GM19328 (cell line): ENCODE data around the gene MSH5.
"Not testable (repeated sequence)": the region's sequence is repeated elsewhere in the genome, so short reads cannot be mapped to it uniquely, and the experiment has no call there.

Experiments
- ATAC-seq: cut with Tn5 transposase; IDR thresholded peaks from one replicate; pipeline ENCODE4 v1.9.1; 2021; ENCODE audit warnings: mild to moderate bottlenecking, moderate library complexity; ENCODE audit not compliant: unreplicated experiment

Gene MSH5

GRCh38 chr6:31739639-31740396, at the start of gene MSH5:
TSS of gene MSH5 (plus strand) at chr6:31740005. CDS start at chr6:31740467, 462 bp downstream.
- ATAC-seq, result peak; percentile 78

GRCh38 chr6:31690231-31691077, 49.4 kb upstream of the MSH5 start:
- no peak for ATAC-seq

DNA sequence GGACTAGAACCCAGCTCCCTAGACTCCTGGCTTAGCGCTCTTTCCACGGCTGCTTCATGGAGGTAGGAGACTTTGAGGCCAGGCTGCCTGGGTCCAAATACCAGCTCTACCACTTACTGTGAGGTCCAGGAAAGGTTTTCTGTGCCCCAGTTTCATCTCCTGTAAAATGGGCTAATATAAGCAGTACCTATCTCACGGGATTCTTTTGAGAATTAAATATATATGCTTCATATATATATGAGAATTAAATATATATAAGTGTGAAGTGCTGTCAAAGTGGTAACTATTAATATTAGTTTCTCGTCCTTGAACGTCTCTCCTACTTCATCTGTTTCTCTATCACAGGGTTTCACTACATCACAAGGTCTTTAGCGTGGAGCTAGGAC, 48.7 kb upstream of the MSH5 start:
- no peak for ATAC-seq

GRCh38 chr6:31691564-31692108, 48.2 kb upstream of the MSH5 start:
- ATAC-seq, result no peak

GRCh38 chr6:31692353-31692752, 47.5 kb upstream of the MSH5 start:
- no peak for ATAC-seq

DNA sequence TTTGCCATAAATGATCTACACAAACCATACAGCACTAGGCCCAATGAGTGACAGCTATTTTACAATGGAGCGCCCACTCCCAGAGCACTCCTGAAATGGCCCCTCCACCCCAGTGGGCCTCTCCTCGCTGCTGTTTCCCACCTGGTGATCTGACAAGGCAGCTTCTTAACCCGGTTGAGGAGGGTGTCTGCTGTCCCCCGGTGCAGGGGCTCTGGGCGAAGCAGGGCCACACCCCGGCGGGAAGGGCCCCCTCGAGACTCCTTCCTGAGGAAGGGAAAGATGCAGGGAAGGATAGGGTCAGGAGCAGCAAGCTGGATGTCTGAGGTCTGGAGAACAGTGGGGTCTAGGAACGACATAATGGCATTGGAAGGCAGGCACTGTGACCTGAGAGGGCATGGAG, 46.9 kb upstream of the MSH5 start:
- ATAC-seq, result no peak

GRCh38 chr6:31693535-31693934, 46.3 kb upstream of the MSH5 start:
- ATAC-seq, result no peak

DNA sequence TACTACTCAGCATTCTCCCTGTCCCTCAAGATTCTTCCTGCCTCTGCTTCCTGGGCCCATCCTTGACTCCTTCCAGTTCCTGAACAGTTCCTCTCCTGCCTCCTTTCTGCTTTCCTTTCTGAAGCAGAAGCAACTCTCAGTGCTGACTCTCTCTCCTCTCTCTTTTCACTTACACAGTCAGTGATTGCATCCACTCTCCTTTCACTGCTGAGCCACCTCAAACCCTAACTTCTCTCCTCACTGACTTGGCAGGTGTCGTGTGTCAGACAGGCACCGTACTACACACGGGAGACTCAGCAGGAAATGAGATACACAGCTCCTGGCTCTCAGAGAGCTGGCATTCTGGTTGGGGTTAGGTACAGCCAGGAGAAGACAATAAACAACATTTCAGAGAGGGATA, 42.2 kb upstream of the MSH5 start:
- no peak for ATAC-seq

DNA sequence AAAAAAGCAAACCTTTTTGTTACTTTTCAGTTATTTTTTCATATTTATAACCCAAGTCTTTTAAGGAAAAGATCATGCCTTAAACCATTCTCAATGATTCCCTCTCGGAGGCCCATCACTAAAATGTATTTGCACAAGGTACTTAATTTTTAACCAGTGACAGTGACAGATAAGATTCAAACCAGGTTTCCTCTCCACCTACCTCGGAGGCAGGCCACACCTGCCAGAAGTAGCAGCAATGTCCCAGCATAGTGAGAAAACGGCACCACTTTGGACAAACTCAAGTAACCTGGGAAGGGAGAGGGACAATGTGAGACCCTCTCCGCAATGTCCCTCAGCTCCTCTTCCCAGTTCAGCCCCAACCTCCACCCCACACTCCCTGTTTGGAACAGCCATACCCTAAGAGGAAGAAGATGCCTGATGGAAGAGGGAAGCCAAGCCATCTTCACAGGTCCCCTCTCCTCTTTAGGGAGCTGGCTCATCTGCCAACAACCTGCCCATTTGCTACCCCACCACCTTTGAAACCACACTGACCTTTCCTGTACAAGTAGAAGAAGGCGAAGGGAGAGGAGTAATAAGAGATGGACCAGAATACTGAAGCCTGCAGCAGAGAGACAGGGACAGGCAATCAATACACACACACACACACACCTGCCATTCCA, 38.9 kb upstream of the MSH5 start:
- no peak for ATAC-seq

DNA sequence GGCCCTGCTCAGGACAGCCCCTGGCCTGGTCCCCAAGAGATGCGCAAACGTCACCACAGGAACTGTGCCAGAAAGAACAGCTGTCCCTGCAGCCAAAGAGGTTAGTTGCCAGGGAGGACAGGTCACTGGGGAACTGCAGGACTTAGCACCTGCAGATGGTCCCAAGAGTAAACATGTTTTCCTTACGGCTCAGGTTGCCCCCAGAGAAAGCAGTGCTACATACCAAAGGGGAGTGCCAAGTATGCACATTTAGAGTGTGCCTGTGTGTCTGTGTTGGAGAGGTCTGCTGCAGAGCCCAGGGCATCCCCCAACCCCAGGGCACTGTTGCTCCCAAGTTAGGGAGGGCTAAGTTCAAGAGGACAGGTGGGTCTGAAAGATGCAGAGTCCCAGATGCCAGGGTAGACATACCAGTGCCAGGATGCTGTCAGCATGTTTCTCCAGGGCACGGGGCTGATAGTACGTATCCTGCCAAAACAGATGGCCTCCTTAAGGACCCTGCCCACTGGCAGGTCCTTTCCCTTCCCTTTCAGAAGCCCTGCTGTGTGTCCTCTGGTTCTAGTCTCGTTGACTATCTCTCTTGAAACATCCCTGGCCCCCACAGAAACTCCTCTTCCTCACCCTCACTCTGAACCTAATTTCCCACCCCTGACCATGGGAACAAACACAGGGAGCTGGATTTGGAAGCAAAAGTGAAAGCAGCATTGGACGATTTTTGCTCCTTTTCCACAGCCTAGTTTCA, 38.0 kb upstream of the MSH5 start:
- ATAC-seq, result no peak

DNA sequence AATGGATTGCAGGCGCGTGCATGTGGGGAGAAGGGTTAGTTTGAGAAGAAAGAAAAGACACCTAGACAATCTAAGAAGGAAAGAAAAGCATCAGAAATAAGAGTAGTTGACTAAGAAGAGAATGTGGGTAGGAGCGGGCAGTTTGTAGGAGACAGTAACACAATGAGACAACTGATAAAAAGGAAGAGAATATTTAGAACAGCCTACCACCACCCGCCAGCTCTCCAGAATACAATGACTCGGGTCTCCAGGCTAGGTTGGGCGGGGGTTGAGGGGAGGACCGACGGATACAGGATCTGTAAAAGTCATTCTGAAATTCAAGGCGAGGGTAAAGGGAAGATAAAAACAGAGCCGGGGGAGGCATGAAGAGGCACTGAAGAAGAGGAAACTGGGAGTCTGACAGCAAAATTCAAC, 37.4 kb upstream of the MSH5 start:
- no peak for ATAC-seq

- peak; percentile 83 for ATAC-seq
Observed at GRCh38 chr6:31702819-31703716, 36.7 kb upstream of the MSH5 start, which contains the start of gene ABHD16A. TSS of gene ABHD16A (minus strand) at chr6:31703324. CDS start at chr6:31703281, 43 bp downstream.

DNA sequence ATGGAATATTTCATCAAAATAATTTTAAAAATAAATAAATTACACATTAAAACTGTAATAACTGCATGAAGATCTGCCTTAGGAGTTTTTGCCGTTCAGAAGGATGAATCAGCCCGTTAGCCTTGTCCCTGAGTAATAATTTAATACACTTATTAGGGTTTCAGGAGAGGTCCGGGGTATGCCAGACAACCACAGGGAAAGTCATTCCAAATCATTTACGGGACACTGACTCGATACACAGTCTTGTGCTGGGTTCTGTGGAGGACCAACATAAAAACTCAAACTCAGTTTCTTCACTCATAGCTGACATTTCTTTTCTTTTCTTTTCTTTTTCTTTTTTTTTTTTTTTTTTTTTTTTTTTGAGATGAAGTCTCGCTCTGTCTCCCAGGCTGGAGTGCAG, 33.9 kb upstream of the MSH5 start:
- no peak for ATAC-seq

- ATAC-seq, result no peak
Observed at GRCh38 chr6:31706599-31706998, 33.2 kb upstream of the MSH5 start, which contains the start of gene LY6G6F. TSS of gene LY6G6F (plus strand) at chr6:31706866. CDS start at chr6:31706907, 41 bp downstream.

GRCh38 chr6:31707701-31708100, 32.1 kb upstream of the MSH5 start:
- ATAC-seq, result no peak

GRCh38 chr6:31708224-31708623, 31.6 kb upstream of the MSH5 start:
- ATAC-seq, result no peak

- not testable (repeated sequence) for ATAC-seq
Observed at GRCh38 chr6:31709157-31709556, 30.6 kb upstream of the MSH5 start.

GRCh38 chr6:31710523-31711219, 29.1 kb upstream of the MSH5 start:
- no peak for ATAC-seq

DNA sequence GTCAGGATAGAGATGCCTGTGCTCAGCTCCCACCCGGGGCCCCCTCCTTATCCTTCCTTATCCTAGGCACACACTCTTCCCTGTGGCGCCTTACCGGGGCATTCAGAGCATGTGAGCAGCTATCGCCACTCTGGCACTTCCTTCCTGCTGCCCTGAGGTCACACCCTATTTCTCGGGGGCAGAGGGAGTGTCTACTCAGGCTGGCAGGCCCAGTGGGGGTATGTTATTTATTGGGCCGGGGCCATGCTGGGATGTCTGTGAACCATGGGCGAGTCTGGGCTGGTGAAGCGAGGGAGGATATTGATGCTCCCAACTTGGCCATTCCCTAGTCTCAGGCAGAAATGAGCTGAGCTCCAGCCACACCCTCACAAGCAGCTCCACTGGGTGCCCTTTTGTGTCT, 28.6 kb upstream of the MSH5 start:
- ATAC-seq, result no peak
